ENCODE results near the gene TMOD1. TPM values are rescaled to one million over a fixed set of nuclear protein-coding genes. Genes with fewer than 3 reads are reported as not detected.

The TMOD1 gene
- total and polyA plus RNA-seq, 2 donors (not counting 1 experiment from before 2014, with no cell fraction given), result 0.98 to 4.0 TPM

DNA sequence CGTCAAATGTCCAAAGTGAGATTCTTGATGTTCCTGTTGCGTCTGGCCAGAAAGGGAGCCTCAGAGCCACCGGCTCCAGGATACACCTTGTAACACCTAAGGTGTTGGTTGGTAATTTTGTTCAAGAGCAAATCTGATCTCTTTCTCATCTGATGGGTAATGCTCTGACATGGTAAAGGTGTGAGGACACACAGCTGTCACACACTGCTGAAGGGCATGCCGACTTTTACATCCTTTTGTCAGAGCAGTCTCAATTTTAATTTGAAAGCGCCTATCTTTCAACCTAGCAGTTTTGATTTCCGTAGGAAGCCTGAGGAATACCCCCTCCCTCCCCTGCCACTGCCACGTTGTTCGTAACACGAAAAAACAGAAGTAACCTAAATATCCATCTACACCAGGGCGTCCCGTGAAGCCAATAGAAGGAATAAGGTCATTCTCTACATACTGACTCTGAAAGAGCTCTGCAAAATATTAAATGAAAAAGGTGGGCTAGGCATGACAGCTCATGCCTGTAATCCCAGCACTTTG, 74.3 kb downstream of the TMOD1 start:
- H3K36me3 ChIP-seq (ENCODE audit: control insufficient read depth, insufficient read depth, low read length), result no peaks in the 10 kb centered on the region
- no peak overlapping the region for H3K9ac ChIP-seq (ENCODE audit: insufficient read depth, low read length)
- no peak overlapping the region for H2AFZ ChIP-seq (ENCODE audit: low read length)
- no peaks in the 10 kb centered on the region for H4K20me1 ChIP-seq (ENCODE audit: control insufficient read depth, extremely low read depth, insufficient read depth, low read length)
- DNase-seq (ENCODE audit: low read depth in 2 of 2), result no peak
- H3K27ac ChIP-seq (ENCODE audit: insufficient read depth, low read length), result no peak overlapping the region
- H3K9me3 ChIP-seq (ENCODE audit: control insufficient read depth, insufficient read depth, low read depth, low read length), result no peaks in the 10 kb centered on the region
- TF ChIP-seq, protein P1, sequence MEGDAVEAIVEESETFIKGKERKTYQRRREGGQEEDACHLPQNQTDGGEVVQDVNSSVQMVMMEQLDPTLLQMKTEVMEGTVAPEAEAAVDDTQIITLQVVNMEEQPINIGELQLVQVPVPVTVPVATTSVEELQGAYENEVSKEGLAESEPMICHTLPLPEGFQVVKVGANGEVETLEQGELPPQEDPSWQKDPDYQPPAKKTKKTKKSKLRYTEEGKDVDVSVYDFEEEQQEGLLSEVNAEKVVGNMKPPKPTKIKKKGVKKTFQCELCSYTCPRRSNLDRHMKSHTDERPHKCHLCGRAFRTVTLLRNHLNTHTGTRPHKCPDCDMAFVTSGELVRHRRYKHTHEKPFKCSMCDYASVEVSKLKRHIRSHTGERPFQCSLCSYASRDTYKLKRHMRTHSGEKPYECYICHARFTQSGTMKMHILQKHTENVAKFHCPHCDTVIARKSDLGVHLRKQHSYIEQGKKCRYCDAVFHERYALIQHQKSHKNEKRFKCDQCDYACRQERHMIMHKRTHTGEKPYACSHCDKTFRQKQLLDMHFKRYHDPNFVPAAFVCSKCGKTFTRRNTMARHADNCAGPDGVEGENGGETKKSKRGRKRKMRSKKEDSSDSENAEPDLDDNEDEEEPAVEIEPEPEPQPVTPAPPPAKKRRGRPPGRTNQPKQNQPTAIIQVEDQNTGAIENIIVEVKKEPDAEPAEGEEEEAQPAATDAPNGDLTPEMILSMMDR (conservative IDR thresholded peaks at IDR 0.05 in 1 of 2, IDR thresholded peaks at IDR 0.05 in 1 of 2; ENCODE audit: low read depth in 1 of 2, low read length in 2 of 2), result no peak
- no peak for TF ChIP-seq EZH2 (IDR thresholded peaks at IDR 0.05; ENCODE audit: low read length, missing control alignments)
- H3K4me1 ChIP-seq (ENCODE audit: control insufficient read depth, extremely low read depth, insufficient read depth, low read length), result no peaks in the 10 kb centered on the region
- H3K79me2 ChIP-seq (ENCODE audit: control insufficient read depth, insufficient read depth, low read length), result no peaks in the 10 kb centered on the region
- no peak overlapping the region for H3K4me2 ChIP-seq (ENCODE audit: extremely low read depth, insufficient read depth, low read length)
- no peak overlapping the region for H3K4me3 ChIP-seq (replicated peaks in 1 of 4; ENCODE audit: control extremely low read depth in 1 of 4, insufficient read depth in 1 of 4, low read depth in 3 of 4, low read length in 4 of 4)
- H3K27me3 ChIP-seq (ENCODE audit: control insufficient read depth, insufficient read depth, low read length), result no peaks in the 10 kb centered on the region

- Histone ChIP-seq H3K4me1 (ENCODE audit: control insufficient read depth, extremely low read depth, insufficient read depth, low read length) (no peaks in the 10 kb centered on the region), H3K9ac (ENCODE audit: insufficient read depth, low read length) (no peak overlapping the region), H4K20me1 (ENCODE audit: control insufficient read depth, extremely low read depth, insufficient read depth, low read length) (no peaks in the 10 kb centered on the region), H3K27me3 (ENCODE audit: control insufficient read depth, insufficient read depth, low read length) (no peaks in the 10 kb centered on the region), H3K4me3 (replicated peaks in 1 of 4; ENCODE audit: control extremely low read depth in 1 of 4, insufficient read depth in 1 of 4, low read depth in 3 of 4, low read length in 4 of 4) (no peak overlapping the region), H3K79me2 (ENCODE audit: control insufficient read depth, insufficient read depth, low read length) (no peaks in the 10 kb centered on the region), H2AFZ (ENCODE audit: low read length) (no peak overlapping the region), H3K4me2 (ENCODE audit: extremely low read depth, insufficient read depth, low read length) (no peak overlapping the region), H3K9me3 (ENCODE audit: control insufficient read depth, insufficient read depth, low read depth, low read length) (no peaks in the 10 kb centered on the region), H3K27ac (ENCODE audit: insufficient read depth, low read length) (no peak overlapping the region), H3K36me3 (ENCODE audit: control insufficient read depth, insufficient read depth, low read length) (no peaks in the 10 kb centered on the region)
- no peak for TF ChIP-seq EZH2 (IDR thresholded peaks at IDR 0.05; ENCODE audit: low read length, missing control alignments)
- TF ChIP-seq, protein P1 (conservative IDR thresholded peaks at IDR 0.05 in 1 of 2, IDR thresholded peaks at IDR 0.05 in 1 of 2; ENCODE audit: low read depth in 1 of 2, low read length in 2 of 2), result no peak
- DNase-seq (ENCODE audit: low read depth in 2 of 2), result no peak
Observed at GRCh38 chr9:97577051-97577450, 75.6 kb downstream of the TMOD1 start.

- H3K4me3 ChIP-seq (replicated peaks in 1 of 4; ENCODE audit: control extremely low read depth in 1 of 4, insufficient read depth in 1 of 4, low read depth in 3 of 4, low read length in 4 of 4), result no peak overlapping the region
- H4K20me1 ChIP-seq (ENCODE audit: control insufficient read depth, extremely low read depth, insufficient read depth, low read length), result no peaks in the 10 kb centered on the region
- H3K9me3 ChIP-seq (ENCODE audit: control insufficient read depth, insufficient read depth, low read depth, low read length), result no peaks in the 10 kb centered on the region
- no peak overlapping the region for H2AFZ ChIP-seq (ENCODE audit: low read length)
- H3K27ac ChIP-seq (ENCODE audit: insufficient read depth, low read length), result no peak overlapping the region
- H3K4me1 ChIP-seq (ENCODE audit: control insufficient read depth, extremely low read depth, insufficient read depth, low read length), result no peaks in the 10 kb centered on the region
- H3K9ac ChIP-seq (ENCODE audit: insufficient read depth, low read length), result no peak overlapping the region
- no peaks in the 10 kb centered on the region for H3K27me3 ChIP-seq (ENCODE audit: control insufficient read depth, insufficient read depth, low read length)
- no peak for DNase-seq (ENCODE audit: low read depth in 2 of 2)
- no peak for TF ChIP-seq EZH2 (IDR thresholded peaks at IDR 0.05; ENCODE audit: low read length, missing control alignments)
- TF ChIP-seq, protein P1 (conservative IDR thresholded peaks at IDR 0.05 in 1 of 2, IDR thresholded peaks at IDR 0.05 in 1 of 2; ENCODE audit: low read depth in 1 of 2, low read length in 2 of 2), result no peak
- H3K36me3 ChIP-seq (ENCODE audit: control insufficient read depth, insufficient read depth, low read length), result no peaks in the 10 kb centered on the region
- no peak overlapping the region for H3K4me2 ChIP-seq (ENCODE audit: extremely low read depth, insufficient read depth, low read length)
- H3K79me2 ChIP-seq (ENCODE audit: control insufficient read depth, insufficient read depth, low read length), result no peaks in the 10 kb centered on the region
Observed at GRCh38 chr9:97578846-97579245, 77.4 kb downstream of the TMOD1 start.

All from fibroblast of lung (primary cell).